Fibroblast of skin of left biceps (primary cell): ENCODE results near the gene PPP1R27.

Experiments used
- DNase-seq, 2 experiments: peaks; one replicate each; pipeline ENCODE4 v3.0.0-alpha.2; 2013; ENCODE audit warnings: low read depth in 2 of 2

The PPP1R27 gene

DNA sequence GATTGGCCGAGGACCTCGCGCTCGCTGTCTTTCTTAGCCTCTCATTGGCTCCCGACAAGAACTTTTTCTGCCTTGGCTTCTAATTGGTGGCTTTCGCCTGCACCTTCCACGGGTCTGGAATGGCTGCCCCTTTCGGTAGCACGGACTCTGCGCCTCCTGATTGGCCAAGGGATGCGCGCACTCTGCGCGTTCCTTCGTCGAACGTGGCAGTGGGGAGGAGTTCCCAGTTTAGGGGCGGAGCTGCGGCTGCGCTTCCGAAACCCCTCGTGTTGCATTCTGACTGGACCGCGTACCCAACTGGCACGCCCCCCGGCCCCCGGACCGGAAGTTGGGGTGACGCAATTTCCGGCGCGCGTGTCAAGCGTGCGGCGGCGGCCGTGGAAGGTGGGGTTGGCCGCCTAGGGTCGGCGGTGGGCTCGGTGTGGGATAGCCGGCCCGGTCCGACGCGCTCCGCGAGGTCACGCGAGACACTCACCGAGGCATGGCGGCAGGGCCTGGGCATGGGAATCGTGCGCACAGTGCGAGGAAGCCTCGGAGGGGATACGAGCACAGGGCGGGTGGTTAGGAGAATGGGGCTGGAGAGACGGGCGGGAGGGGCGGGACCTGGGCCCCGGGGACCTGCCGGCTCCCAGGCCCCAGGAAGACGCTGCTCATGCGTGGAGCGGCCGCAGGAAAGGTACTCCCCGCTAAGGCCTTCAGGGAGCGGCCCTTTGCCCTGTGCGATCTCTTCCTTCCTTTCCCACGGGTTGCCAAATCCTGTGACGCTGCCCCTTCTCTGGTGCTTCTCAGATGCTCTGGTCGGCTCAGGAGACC is 26.1 kb upstream of the PPP1R27 start:
- DNase-seq: peak; percentile 100

DNA sequence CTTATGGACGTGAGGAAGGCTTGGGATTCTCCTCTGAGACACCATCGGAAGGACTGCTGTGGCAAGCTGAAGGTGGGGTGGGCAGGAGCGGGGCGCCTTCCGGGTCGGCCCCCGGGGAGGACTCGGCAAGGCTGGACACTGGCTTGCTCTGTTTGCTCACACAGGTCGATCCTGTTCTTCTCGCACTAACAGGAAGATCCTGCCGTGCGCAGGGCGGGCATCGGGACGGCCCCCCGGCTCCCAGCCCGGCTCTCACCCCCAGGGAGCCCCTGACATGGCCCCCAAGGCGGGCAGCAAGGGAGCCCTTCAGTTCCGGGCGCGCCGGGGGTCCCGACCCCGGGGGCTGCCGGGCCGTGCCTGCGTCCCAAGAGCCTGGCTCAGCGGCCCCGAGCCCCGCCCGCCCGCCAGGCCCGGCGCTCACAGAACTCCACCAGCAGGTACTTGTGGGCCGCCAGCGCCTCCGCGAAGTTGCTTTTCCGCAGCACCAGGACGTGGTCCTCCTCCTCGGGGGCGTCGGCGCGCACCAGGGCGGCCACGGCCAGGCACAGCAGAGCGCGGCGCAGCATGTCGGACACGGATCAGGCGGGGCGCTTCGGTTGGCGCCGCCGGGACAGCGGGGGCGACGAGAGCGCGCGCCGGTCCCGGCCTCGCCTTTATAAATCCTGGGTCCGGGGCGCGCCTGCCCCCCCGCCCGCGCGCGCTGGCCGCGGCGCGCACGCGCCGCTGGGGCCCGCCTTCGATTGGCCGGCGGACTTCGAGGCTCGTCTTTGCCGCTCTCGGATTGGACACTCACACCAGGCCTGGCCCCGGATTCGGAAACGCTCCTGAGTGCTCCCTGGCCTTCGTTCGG is 25.3 kb upstream of the PPP1R27 start, which contains the start of gene P4HB:
P4HB (minus strand) TSS at position 630 of the 850 bp plus-strand sequence; CDS start at position 566, 64 bp downstream.
- no peak for DNase-seq

DNA sequence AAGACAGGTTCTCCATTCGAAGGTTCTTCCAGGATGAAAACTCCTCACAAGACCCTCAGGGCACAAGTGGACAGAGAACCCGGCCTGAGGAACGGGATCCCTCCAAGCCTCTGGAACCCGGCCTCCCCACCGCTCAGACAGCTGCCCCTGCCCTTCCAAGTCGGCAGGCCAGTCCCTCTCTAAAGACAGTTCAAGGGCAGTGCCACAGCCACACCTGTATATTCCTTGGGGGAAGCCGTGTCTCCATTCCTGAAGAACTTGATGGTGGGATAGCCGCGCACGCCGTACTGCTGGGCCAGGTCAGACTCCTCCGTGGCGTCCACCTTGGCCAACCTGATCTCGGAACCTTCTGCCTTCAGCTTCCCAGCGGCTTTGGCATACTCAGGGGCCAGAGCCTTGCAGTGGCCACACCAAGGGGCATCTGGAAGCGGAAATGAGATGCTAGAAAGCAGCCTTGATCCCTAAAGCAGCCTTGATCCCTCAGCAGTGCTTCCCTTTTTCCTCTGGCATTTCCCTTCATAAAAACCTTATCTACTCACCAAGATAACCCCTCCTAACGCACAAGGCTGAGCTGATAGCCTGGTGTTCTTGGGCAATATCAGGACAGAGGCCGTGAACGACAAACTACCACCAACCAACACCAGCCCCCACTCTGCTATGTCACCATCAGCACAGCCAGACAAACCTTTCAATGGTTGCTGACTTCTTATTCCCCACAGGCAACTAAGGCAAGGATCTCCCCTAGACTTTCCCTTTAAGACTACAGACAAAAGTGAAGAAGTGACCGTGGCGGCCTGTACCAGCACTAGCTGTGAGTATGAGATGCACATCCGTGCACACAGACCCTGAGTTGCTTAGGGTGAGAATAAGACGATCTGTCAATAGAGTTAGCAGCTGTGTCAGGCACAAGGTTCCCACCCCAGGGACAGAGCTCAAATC is 24.4 kb upstream of the PPP1R27 start:
- no peak for DNase-seq

DNA sequence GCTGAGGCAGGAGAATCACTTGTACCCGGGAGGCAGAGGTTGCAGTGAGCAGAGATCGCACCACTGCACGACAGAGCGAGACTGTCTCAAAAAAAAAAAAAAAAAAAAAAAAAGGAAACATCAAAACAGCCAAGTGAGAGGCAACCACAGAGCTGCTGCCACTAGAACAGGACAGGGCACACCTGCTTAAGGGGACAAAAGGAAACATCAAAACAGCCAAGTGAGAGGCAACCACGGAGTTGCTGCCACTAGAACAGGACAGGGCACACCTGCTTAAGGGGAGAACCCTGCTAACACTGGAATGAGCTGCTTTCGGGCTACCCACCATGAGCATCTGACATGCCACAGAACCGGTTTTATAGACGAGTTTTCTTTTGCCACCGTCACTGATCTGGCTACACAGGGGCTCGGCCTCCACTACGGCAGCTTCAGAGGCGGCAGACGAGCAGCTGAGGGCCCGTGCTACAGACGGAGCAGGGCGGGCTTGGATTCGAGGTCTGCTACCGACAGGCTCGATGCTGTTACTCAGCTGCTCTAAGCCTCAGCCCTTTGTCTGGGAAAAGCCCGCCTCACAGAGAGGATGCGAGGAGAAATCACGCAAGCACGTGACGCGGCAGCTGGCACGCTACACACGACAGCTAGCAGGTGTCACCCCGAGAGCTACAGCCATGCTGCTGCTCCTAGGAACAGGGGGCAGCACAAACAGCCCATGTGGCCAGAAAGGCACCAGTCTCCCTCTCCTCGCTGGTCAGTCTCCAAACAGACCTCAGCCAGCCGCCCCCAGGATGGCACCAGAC is 23.5 kb upstream of the PPP1R27 start:
- DNase-seq: no peak

DNA sequence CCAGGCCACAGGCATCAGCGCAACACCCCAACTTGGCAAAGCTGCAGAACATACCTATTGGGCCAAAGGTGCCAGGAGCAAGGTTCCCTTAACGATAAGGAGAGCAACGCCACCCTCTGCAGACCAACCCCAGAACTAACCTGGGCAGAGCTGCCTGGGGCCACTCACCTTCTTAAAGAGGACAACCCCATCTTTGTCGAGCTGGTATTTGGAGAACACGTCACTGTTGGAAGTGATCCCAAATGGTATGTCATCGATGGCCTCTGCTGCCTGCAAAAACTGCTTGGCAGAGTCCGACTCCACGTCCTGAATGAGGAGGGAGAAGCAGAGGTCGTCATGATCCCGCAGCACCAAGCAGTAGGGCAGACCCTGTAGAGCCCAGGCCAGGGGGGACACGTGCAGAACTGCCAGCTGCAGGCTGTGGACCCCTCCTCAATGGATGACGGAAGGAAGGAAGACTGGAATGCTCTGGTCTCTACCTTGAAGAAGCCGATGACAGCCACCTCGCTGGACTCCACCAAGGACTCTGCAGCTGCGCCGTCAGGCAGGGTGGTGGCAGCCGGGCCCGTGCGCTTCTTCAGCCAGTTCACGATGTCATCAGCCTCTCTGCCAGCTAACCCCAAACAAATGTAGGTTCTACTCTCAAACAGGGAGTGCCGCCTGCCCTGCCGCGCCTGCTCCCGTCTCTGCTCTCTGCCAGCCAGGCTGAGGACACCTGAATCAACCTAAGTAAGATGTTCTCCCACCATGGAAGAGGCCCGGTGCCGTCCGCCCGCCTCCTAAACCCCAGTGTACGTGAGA is 20.3 kb upstream of the PPP1R27 start:
- DNase-seq: no peak

DNA sequence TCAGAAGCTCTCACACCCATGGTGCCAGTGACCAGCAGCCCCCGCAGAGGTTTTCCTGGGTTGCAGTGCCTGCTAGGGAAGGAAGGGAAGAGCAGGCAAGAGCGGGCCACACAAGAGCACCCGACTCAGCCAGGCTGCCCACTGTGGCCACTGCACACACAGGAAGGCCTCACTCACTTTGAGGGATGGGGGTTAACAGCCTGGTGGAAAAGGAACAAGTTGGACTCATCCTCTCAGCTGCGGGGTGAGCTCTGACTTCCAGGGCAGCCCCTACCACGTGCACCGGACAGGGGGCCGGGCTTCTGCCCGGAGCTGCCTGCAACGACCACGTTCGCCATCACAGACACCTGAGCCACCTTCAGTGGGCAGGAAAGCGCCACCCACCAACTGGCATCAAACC is 17.4 kb upstream of the PPP1R27 start:
- no peak for DNase-seq

DNA sequence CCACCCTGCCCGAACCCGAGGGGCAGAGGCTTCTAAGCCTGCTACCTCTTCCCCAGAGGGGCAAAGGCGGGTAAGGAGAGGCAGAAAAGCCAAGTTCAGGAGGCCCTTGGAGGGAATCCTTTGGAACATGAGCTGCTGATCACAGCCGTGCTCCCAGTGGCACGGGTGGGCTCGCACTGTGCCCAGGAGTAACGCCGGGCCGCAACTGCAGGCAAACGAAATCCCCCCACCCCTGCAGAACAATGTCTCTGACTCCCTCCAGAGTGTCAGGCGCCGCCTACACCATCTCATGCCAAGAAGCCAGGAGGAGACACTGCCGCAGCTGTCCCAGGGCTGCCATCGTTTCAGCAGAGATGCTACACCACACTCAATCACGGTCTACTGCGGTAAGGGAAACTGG is 16.6 kb upstream of the PPP1R27 start:
- DNase-seq: no peak

DNA sequence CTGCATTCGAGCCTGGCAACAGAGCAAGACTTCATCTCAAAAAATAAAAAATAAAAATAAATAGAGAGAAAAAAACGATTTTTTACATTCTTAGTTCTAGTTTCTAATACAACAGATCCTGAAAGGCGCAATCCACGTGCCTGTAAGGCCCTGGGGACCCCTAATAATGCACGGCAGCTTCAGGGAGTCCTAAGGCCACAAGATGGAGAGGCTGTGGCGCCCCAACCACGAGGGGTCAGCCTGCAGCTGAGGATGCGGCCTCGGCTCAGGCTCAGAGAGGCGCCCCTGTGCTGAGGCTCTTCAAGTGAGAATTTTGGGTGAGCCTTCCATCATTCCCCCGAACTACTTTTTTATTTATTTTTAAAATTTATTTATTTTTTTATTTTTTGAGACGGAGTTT is 14.6 kb upstream of the PPP1R27 start:
- no peak for DNase-seq

DNA sequence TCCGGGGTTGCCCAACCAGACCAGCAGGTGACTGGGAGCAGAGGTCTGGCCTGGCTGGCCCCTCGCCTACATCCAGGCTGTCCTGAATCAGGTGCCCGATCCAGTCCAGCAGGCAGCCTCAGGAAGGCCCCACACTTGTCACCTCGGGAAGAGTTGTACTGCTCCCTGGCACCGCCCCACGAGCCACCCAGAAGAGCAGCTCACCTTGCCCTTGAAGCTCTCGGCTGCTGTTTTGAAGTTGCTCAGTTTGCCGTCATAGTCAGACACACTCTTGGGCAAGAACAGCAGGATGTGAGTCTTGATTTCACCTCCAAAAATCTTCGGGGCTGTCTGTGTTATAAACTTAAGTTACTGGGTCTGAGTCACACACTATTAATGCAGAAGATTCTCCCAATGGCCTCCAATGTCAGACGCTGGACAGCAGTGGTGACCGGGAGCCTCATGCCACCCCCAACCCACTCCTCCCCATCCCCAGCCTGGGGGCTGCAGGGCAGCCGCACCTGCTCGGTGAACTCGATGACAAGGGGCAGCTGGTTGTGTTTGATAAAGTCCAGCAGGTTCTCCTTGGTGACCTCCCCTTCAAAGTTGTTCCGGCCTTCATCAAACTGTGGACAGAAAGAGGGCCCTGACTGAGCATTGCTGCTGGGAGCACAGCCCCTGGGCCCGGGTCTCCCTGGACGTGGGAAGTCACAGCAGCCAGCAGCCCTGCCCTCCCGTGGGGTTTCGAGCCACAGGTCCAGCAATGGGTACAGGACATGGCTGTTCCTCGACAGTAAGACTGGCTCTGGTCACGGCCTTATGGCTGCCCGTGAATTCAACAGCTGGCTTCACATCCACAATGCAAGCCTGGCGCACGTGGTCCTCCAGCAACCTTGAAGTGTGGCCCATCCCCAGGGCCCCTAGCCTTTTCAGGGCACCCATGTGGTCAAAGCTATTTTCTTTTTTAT is 12.2 kb upstream of the PPP1R27 start:
- no peak for DNase-seq

DNA sequence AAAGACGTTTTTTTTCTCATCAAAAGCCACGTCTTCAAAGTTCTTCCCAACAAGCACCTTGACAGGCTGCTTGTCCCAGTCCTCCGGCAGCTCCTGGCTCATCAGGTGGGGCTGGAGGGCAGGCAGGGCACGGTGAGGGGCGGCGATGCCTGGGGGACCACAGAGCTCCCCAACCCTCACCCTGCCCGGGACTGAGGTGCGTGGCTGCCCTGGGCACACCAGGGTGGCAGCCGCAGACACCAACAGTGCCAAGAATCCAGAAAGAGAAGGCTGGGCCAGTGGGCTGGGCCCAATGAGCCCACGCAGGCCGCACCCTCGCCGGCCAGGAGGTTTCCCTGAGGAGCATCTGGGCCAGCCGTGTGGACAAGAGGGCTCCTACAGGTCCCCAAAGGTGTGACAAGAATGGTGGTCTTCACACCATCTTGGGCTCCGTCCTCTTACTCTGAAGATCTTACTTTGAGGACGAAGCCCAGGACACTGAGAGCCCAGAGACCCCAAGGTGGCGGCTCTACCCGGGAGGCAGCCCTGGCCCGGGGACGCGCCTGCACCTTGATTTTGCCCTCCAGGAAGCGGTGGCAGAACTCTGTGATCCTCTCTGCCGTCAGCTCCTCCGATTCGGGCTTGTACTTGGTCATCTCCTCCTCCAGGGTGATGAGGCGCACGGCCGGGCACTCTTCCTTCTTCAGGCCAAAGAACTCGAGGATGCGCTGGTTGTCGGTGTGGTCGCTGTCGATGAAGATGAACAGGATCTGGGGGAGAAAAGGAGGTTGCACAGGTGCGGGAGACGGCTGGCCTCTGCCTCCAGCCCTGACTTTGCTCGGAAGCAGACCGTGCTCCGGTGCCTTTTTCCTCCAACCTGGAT is 11.3 kb upstream of the PPP1R27 start:
- no peak for DNase-seq

DNA sequence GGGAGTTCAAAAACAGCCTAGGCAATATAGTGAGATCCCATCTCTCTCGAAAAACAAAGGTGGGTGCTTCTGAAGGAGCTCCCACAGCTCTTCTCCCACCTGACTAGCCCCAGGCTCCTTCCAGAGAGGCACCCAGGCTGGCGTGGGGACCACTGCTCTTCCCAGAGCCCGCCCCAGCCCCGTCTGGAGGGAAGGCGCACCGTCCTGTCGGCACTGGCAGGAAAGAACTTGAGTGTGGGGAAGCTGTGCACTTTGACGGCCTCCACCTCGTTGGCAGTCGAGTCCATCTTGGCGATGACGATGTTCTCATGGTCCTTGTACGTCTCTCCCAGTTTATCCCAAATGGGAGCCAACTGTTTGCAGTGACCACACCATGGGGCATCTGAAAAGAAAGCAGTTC is 10.5 kb upstream of the PPP1R27 start:
- no peak for DNase-seq

DNA sequence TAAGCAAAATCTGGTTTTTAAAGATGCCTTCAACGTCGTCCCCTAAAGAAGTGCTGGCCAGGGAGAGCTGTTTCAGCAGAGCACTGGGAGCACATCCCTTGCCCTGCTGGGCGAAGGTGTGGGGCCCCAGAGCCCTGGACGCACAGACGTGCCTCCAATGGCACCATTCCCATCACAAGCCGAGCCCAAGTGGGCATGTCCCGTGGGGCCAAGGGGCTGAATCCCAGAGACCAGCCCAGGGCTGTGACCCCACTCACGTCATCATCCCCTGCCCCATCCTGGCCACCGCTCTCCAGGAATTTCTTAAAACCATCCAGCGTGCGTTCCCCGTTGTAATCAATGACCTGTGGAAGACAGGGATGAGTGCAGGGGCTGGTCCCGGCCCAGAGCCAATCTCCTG is 10.0 kb upstream of the PPP1R27 start:
- no peak for DNase-seq

DNA sequence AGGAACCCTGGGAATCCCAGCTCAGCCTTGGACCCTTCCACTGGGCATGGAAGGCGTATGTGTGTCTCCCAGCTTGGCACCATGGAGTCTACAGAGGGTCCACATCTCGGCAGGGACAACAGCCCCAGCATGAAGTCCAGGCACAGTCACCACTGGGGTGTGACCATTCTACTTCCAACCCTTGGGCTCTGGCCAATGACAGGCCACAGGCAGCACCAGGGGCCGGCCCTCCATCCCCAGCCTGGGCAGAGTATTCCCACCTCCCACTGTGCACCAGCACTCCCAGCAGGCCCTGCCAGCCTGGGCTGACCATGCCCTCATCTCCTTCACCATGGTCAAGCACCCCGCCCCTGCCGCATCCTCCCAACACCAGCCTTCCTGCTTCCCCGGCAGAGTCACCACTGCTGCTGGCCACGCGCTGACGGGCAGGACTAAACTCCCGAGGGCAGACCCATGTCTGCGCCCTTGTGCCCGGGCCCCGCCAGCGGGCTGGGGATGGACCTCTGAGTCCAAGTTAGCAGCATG is 9.5 kb upstream of the PPP1R27 start:
- DNase-seq: no peak

DNA sequence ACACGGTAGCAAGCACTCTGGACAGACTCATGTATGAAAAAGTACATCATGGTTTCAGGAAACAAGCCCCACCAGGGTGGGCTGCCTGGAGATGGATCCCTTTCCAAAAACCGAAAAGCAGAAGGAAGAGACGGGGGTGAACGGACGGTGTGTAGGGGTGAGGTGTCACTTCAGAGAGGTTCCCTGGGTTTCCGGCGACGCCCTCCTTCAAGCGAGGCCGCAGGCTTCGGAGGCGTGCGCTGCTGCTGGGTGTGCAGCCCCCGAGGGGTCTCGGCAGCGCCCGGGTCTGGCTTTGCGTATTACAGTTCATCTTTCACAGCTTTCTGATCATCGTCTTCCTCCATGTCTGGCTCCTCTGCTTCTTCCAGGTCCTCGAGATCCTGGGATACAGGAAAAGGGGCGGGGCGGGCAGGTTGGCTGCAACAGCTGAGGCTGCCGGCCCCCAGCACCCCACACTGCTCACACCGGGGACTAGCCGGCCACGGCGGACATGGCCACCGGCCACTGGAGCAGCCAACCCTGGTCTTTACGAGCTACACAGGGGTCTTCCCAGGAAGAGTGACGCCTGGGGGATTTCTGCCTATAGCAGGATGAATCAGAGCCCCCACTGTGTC is 9.0 kb upstream of the PPP1R27 start:
- DNase-seq: no peak

DNA sequence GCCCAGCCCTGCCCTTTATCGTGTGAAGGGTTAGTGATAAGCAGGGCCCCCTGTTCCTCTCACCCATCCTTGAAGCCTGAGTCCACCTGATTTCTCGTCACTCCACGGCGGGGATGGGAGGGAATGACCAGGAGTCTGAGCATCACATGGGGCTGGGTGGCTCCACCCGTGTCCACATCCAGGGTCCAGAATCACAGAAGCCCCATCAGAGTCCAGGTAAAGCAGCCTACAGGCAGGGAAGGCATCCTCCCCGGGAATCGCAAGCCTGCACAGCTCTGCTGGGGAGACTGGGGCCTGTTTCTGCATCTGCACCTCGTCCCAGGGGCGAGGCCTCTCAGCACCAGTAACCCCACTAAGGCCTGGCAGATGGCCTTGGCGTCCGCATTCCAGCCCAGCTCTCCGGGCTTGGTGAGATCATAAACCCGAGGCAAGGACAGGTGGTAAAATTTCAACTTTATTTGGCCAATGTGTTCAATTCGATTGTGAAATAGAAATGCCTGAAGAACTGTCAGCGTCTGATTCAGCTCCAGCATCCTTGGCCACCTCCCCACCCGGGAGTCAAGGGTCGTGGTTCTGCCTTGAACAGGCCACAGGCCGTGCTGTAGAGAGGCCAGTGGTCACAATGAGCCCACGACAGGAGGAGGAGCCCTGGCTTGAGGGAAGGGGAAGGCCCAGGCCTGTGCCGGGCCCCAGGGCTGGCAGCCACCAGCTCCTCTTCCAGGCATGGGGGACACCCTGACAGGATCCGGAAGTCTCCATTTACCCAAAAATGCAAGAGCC is 8.1 kb upstream of the PPP1R27 start:
- no peak for DNase-seq

DNA sequence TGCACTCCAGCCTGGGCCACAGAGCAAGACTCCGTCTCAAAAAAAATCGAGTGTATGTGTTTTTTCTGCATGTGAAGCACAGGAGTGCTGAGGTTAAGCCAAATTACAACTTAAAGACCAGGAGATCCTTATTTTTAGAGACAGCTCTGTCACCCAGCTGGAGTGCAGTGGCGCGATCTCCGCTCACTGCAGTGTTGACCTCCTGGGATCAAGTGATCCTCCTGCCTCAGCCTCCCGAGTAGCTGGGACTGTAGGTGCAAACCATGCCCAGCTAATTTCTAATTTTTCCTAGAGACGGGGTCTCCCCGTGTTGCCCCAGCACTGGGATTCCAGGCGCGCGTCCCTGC is 7.5 kb upstream of the PPP1R27 start:
- DNase-seq: no peak

DNA sequence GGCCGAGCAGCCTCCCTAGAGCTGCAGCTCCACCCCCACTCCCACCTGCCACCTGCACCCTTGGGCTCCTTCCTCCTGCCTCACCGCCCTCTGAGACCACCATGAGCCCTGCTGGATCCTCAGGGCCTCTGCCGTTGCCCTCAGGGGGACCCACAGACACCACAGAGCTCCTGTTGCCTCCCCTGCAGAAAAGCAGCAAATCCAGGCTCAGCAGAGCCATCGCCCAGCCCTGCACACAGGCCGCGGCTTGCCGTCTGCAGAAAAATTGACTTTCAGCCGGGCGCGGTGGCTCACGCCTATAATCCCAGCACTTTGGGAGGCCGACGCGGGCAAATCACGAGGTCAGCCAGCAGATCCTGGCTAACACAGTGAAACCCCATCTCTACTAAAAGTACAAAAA is 7.0 kb upstream of the PPP1R27 start:
- DNase-seq: no peak
